Measurements from ENCODE around the gene MYLIP. TPM values are rescaled to one million over a fixed set of nuclear protein-coding genes. Genes with fewer than 3 reads are reported as not detected.

Gene MYLIP
- total RNA-seq, 1 experiment from 2014 or later, result 27.0 TPM

GRCh38 chr6:16146028-16146427, 17.1 kb downstream of the MYLIP start:
- Mint-ChIP-seq H3K4me1 (no peaks in the 10 kb centered on the region), H3K27me3 (ENCODE audit: low read depth) (no peaks in the 10 kb centered on the region), H3K4me3 (no peak overlapping the region), H3K9me3 (peaks cover 0 to 3% of the 10 kb centered on the region in 2 experiments; a peak in 1 of 5 replicates), H3K36me3 (ENCODE audit: insufficient read depth in 1 of 3, low read depth in 3 of 3) (peaks cover 63 to 93% (median 91%) of the 10 kb centered on the region in 3 experiments; a peak in 6 of 7 replicates), H3K27ac (no peak overlapping the region)
- Histone ChIP-seq H3K14ac (ENCODE audit: insufficient read depth, low read length) (no peak overlapping the region), H4K20me1 (ENCODE audit: control insufficient read depth, insufficient read depth, insufficient read length) (no peaks in the 10 kb centered on the region), H3K56ac (ENCODE audit: insufficient read length, low read depth, low read length) (no peak overlapping the region), H2BK120ac (ENCODE audit: low read depth, low read length, poor library complexity, severe bottlenecking) (no peak overlapping the region), H2AK5ac (ENCODE audit: insufficient read length, low read length) (no peak overlapping the region), H2BK5ac (ENCODE audit: insufficient read length, low read length) (no peak overlapping the region), H3K27me3 (ENCODE audit: insufficient read depth, low read length) (no peaks in the 10 kb centered on the region), H3K4ac (ENCODE audit: low read depth, low read length) (no peak overlapping the region), H2BK20ac (ENCODE audit: low read depth, low read length, poor library complexity, severe bottlenecking) (no peak overlapping the region), H3K79me1 (ENCODE audit: insufficient read depth, low read depth, low read length, poor library complexity, severe bottlenecking) (no peaks in the 10 kb centered on the region), H3K18ac (ENCODE audit: insufficient read length, low read depth, low read length) (no peak overlapping the region), H3K23me2 (ENCODE audit: insufficient read length, low read depth, low read length, poor library complexity, severe bottlenecking) (no peaks in the 10 kb centered on the region), H4K91ac (ENCODE audit: insufficient read length, low read depth, low read length) (no peak overlapping the region), H3K27ac (ENCODE audit: insufficient read length, low read depth, low read length) (no peak overlapping the region), H3K23ac (ENCODE audit: insufficient read length, low read depth, low read length) (no peak overlapping the region), H2BK12ac (ENCODE audit: insufficient read length, low read depth, low read length) (no peak overlapping the region), H2AFZ (ENCODE audit: low read length) (no peak overlapping the region), H3K9ac (ENCODE audit: extremely low read depth, insufficient read length, low read length) (no peak overlapping the region), H4K5ac (ENCODE audit: insufficient read length, low read depth, low read length) (no peak overlapping the region), H3T11ph (ENCODE audit: low read length) (no peak overlapping the region), H4K8ac (replicated peaks; ENCODE audit: insufficient read length, low read depth, low read length) (no peak overlapping the region), H3K9me3 (ENCODE audit: control insufficient read depth, low read depth, low read length) (no peaks in the 10 kb centered on the region), H3K4me2 (ENCODE audit: insufficient read depth, insufficient read length, low read length) (no peak overlapping the region), H3K4me1 (ENCODE audit: insufficient read depth, low read length) (no peaks in the 10 kb centered on the region), H3K79me2 (ENCODE audit: insufficient read depth, low read length) (no peaks in the 10 kb centered on the region), H2BK15ac (ENCODE audit: low read depth, low read length) (no peak overlapping the region)
- TF ChIP-seq CTCF (conservative IDR thresholded peaks at IDR 0.05), result no peak
- no CpG with 5 or more reads among the region's 4 CpGs for WGBS (ENCODE audit: extremely low coverage, insufficient read length, low lambda C conversion rate)
- DNase-seq, result no peak
